Kidney epithelial cell (primary cell): ENCODE data around the gene TFB1M. TPM values are rescaled to one million over a fixed set of nuclear protein-coding genes. Genes with fewer than 3 reads are reported as not detected.

ENCODE experiments used
- DNase-seq: peaks from one replicate; pipeline ENCODE4 v3.0.0-alpha.2; 2010; ENCODE audit warnings: low read depth
- H3K27me3 ChIP-seq: 2 replicates; pipeline ENCODE4 v1.6.0; 2011; ENCODE audit warnings: low read length; ENCODE audit not compliant: control insufficient read depth, insufficient read depth
- H3K36me3 ChIP-seq: 2 replicates; pipeline ENCODE4 v1.5.1; 2011; ENCODE audit warnings: low read length; ENCODE audit not compliant: control insufficient read depth, insufficient read depth
- H3K4me3 ChIP-seq: 2 replicates; pipeline ENCODE4 v1.5.1; 2011; ENCODE audit warnings: low read depth, mild to moderate bottlenecking, control low read depth, low read length
- total RNA-seq: library from RNA; depleted of rRNA; stranded (reverse); fragments of >200 nt; gene quantifications from 2 replicates; pipeline ENCODE4 v1.2.3, GENCODE V29; 2015
- TF ChIP-seq, protein P1 (sequence below): IDR thresholded peaks from 2 replicates; pipeline ENCODE4 v1.5.1; 2011; ENCODE audit warnings: mild to moderate bottlenecking, moderate library complexity, low read length, control low read depth, inconsistent platforms; ENCODE audit not compliant: insufficient read depth, poor library complexity, severe bottlenecking

The TFB1M gene
- total RNA-seq, 1 donor from 2014 or later: 20.5 TPM

DNA sequence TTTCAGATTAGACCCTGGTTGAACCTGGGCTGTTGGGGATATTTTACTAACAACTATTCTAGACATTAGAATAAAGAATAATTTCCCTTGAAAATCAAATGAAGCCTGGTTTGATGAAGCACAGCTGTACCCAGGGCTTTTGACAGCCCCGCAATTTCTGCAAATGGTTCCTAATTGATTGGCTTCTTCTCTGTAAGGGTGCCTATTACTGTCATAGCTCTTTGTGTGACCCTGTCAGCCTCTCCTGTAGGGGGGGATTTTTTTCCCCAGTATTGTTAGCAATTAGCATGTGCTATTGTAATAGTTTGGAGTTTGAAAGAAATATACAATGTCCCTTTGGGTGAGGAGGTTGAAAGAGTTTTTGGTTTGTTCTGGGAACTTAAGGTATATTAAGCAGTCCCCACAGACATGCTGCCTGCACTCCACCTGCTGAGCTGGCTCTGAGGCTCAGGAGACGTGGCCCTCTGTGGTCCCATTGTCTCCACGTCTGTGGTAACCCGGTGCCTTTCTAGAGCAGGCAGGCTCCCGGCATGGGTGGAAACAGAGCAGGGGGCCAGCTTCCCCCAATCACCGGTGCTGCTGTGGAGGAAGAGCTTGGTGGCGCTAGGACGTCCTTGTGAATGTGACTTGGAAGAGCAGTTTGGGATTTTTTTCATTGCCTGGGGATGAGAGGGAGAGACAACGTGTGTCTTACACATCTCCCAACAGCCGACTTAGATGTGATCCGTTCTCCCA, 97.8 kb downstream of the TFB1M start:
- DNase-seq: no peak
- Histone ChIP-seq H3K36me3 (no peaks in the 10 kb centered on the region), H3K27me3 (no peaks in the 10 kb centered on the region), H3K4me3 (no peak overlapping the region)
- TF ChIP-seq, protein P1, sequence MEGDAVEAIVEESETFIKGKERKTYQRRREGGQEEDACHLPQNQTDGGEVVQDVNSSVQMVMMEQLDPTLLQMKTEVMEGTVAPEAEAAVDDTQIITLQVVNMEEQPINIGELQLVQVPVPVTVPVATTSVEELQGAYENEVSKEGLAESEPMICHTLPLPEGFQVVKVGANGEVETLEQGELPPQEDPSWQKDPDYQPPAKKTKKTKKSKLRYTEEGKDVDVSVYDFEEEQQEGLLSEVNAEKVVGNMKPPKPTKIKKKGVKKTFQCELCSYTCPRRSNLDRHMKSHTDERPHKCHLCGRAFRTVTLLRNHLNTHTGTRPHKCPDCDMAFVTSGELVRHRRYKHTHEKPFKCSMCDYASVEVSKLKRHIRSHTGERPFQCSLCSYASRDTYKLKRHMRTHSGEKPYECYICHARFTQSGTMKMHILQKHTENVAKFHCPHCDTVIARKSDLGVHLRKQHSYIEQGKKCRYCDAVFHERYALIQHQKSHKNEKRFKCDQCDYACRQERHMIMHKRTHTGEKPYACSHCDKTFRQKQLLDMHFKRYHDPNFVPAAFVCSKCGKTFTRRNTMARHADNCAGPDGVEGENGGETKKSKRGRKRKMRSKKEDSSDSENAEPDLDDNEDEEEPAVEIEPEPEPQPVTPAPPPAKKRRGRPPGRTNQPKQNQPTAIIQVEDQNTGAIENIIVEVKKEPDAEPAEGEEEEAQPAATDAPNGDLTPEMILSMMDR: no peak

DNA sequence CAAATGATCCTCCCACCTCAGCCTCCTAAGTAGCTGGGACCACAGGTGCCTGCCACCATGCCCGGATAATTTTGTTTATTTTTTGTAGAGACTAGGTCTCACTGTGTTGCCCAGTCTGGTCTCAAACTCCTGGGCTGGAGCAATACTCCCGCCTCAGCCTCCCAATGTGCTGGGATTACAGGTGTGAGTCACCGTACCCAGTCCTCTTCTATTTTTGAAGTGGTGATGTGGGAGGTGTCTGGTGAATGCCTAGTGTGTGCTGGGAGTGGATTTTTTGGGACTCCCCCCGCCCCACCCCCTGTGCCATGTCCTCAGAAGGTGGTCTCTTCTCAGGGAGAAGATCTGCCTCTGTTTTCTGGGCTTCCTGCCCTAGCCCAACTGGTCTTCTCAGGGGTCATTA, 98.4 kb downstream of the TFB1M start:
- H3K4me3 ChIP-seq: no peak overlapping the region
- TF ChIP-seq, protein P1: no peak
- no peaks in the 10 kb centered on the region for H3K27me3 ChIP-seq
- no peak for DNase-seq
- H3K36me3 ChIP-seq: no peaks in the 10 kb centered on the region

DNA sequence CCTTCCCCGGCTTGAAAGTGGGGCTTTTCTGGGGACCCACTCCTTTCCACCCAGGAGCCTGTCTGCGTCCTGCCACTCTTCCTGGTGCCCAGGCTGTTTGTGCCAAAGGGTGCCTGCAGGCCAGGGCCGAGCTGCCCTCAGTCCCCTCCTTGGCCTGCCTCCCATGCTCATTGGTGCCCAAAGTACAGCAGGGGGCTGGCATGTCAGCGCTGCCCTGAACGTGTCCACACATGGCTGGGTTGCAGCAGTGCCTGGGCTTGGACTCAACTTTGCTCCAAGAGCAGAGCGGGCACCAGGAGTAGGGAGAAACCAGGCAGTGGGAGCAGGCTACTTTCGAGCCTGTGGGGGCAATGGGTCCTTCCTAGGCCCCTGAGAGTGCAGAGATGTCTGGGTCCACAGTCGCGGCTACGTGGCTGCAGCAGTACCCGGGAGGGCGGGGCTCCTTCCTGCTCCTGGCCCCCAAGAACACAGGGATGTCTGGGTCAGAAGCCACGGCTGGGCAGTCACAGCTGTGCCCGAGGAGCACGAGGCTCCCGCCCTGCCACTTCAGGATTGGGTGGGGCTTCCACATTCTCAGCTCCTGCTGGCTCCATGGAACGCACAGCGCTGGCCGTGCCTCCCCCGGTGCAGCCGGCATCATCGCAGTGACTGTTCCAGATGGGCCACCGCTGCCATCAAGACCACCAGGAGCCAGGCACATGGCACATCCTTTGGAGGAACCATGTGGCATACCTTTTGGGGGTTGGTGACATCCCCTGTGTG, 100.5 kb downstream of the TFB1M start:
- Histone ChIP-seq H3K27me3 (no peaks in the 10 kb centered on the region), H3K4me3 (no peak overlapping the region), H3K36me3 (no peaks in the 10 kb centered on the region)
- TF ChIP-seq, protein P1: no peak
- DNase-seq: no peak

DNA sequence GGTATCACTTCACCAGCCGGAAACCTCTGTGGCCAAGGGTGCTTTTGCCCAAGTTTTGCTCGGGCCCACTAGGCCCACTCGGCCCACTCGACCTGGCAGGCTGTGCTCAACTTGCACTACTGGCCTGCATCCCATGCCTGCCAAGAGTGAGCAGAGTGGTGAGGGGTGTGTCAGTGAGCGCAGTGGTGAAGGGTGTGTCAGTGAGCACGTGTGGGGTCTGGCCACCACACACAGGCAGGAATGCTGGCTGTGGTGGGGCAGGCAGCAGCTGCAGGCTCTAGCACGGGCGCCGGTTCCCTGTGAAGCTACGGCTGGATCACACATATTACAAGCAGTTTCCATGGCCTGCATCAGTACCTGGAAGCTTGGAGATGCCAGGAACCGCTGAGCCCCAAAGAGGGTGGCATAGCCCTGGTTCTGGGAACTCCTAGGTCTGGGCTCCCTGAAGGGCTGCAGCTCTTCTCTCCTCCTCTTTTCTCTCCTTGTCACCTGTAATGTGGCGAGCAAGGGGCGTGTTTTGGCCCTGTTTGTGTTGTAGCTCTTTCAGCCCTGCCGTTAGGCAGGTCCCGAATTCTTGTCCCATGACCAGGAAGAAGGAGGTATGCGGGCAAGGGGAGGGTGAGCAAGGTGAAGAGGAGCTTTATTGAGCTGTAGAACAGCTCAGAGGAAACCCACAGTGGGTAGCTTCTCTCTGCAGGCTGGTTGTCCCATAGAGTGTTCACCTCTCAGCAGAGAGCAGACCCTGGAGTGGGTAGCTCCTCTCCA, 101.5 kb downstream of the TFB1M start:
- TF ChIP-seq, protein P1: no peak
- no peak overlapping the region for H3K4me3 ChIP-seq
- H3K36me3 ChIP-seq: no peaks in the 10 kb centered on the region
- H3K27me3 ChIP-seq: no peaks in the 10 kb centered on the region
- DNase-seq: no peak

DNA sequence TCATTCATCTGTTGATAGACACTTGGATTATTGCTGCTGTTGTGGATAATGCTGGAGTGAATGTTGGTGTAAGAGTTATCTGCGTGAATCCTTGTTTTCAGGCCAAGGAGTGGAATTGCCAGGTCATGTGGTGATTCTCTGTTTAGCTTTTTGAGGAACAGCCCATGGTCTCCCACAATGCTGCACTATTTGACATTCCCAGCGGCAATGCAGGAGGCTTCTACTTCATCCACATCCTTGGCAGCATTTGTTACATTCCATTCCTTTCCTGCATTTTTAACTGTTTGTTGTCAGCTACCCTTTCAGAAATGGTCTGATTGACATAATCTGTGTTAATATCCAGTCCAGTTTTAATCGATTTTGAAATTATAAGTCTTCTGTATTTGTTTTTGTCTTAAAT, 102.2 kb downstream of the TFB1M start:
- no peak for DNase-seq
- TF ChIP-seq, protein P1: no peak
- Histone ChIP-seq H3K36me3 (no peaks in the 10 kb centered on the region), H3K27me3 (no peaks in the 10 kb centered on the region), H3K4me3 (no peak overlapping the region)
